NCI-H1694 treated with DMSO at 0.1 percent for 48 hours (cell line): ENCODE results near the gene RFT1.

Source experiments
- DNase-seq: peaks from one replicate; lab custom pipeline; 2025; lab: John Stamatoyannopoulos, UW

RFT1 gene

DNA sequence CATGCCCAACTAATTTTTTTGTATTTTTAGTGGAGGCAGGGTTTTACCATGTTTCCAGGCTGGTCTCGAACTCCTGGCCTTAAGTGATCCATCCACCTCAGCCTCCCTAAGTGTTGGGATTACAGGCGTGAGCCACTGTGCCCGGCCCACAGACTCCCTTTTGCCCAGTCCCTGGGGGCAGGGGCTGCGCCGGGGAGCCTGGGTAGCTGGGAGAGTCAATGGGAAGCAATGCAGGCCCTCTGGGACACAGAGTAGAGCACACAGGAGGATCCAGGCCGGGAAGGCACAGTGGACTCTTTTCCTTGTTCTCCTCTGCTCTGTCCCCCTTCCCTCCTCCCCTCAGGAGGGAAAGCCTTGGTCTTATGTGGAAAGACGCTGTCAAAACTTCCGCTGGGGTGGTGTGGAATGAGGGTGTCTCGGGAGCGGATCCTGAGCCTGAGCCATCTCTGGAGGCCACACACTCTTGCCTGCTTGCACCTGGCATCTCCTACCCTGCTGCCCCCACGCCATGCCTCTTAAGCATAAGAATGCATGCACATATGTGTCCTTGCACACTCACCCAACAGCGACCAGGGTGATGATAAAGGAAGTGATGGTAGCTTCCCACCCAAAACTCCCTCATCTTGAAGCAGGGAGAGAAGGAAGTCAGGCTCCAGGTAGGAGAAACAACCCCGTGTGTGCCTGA is 18.9 kb upstream of the RFT1 start:
- no peak for DNase-seq

DNA sequence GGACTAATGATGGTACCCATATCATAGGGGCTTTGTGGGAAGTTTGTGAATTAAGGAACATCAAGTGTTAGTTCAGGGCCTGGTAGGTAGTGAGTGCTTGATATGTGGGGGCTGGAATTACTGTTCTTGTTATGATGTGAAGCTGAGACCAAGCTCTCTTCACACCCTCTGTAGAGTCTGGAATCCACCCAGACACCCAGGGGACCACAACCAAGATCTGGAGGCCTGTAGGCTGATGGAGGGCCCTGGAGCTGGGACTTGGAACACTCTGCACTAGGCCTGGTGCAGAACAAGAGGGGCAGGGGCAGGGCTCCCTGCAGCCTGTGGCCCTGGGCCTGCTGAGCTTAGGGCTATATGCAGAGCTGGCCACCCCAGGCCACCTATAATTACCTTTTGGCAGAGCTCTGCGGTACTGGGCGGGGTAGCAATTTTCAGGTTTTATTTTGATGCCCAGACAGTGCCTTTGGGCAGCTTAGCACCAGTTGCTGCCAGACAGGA is 17.7 kb upstream of the RFT1 start:
- no peak for DNase-seq

DNA sequence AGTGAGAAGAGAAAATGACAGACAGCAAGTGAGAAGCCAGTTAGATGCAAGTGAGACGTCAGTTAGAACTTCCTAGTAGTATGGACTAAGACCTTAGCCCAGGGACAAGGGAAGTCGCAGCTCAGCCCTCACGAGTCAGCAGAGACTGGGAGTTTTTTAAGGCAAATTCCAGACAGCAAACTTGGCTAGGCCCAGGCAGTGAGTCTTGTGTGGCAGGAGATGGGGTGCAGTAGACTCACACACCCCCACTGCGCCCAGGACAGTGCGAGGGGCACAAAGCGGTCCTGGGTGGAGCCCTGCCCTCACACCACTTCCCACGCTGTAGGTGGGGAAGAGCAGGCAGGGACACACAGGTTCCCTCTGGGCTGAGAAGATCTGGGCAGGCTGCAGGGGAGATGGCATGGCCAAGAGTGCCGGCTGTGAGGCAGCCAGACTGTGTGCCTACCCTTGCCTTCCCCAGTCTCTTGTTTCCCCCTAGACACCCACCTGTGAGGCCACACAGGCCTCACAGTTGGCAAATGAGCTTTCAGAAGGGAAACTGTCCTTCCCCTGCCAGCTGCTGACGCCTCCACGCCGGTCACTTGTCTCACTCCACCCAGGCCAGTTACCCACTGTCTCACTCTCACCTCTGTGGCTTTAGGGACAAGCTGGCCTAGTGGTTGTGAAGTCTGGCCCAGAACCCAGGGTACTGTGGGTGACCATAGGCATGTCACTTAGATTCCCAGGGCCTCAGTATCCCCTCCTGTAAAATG is 17.1 kb upstream of the RFT1 start:
- no peak for DNase-seq

DNA sequence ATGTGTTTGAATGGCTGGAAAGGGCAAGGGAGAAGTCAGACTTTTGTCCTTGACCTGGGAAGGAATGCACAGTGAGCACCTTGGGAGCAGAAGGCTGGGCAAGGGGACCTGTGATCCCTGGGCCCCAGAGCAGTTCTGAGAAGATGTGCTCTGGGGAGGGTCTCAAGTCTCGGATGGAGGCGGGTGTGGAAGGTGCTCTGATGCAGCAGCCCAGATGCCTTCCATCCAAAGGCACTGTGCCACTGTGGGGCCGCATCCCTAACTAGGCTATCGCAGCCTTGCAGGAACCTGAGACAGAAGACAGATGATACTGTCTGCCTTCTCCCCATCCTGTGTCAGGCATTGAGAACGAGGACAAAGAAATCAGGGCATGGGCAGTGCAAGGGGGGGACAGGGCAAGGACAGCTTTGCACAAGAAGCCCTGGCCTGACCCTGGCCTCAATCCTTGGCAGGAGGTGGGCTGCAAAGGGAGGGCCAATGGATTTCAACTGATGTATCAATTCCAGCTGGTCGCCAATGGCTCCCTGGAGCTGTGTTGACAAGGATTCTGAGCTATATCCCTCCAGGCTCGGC is 16.2 kb upstream of the RFT1 start:
- no peak for DNase-seq

DNA sequence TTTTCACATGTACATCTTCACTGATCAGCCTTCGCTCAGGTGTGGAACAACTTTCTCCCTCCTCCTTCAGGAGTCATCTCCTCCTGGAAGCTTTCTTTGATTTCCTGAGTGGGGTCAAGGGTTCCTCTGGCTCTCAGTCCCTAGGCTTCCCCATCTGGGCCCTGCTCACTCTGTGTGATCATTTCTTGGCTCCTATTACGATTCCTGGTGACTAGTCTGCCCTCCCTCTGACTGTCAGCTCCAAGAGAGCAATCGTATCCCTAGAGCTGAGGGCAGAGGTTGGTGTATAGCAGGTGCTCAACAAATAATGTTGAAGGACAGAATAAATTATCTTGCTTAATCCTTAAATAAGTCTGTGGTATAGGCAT is 15.5 kb upstream of the RFT1 start:
- DNase-seq: no peak

DNA sequence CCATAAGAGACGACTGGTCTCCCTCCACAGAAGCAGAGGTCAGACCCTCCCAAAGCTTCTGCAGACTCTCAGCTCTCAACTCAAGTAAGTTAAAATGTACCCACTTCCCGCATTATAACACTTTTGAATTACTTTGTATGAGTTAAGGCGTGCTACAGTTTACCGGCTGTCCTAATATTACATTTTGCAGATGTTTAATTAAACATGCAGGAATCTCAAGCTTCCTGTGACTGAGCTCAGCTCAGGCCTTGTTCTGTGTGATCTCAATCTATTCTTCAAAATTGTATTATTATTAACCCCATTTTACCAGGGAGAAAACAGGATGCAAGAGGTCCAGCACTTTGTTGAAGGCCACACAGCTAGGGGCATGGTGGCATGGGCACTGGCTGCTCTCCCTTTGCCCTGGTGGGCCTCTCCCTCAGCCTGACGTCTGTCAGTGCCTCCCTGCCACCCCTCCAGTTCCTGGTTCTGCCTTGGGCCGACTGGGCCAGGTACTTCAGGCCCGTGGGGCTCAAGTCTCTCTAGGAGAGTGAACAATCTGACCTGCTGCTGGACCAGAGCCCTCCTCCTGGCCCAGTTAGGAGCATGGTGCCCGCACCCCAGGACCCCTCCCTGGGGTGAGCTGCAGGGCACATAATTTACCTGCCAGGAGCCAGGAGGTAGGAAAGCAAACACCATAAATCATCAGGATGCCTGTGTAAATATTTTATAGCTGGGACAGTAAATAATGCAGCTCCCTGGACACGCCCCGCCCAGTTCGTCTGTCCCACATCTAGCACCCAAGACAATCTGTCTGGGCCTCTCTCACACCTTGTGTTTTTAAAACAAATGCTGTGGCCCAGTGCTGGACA is 14.9 kb upstream of the RFT1 start:
- no peak for DNase-seq

DNA sequence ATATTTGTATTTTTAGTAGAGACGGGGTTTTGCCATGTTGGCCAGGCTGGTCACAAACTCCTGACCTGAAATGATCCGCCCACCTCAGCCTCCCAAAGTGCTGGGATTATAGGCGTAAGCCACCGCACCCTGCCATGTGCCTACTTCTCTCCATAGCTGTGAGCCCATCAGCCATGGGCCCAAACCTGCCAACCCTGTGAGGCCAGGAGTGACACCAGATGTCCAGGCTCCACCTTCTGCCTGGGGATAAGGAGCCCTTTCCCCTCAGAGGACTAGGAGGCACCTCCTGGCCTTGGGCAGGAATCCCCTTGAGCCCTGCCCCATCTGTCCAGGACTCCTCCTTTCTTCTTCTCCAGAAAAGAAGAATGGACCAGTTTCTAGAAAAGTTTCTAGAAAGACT is 14.2 kb upstream of the RFT1 start:
- no peak for DNase-seq

DNA sequence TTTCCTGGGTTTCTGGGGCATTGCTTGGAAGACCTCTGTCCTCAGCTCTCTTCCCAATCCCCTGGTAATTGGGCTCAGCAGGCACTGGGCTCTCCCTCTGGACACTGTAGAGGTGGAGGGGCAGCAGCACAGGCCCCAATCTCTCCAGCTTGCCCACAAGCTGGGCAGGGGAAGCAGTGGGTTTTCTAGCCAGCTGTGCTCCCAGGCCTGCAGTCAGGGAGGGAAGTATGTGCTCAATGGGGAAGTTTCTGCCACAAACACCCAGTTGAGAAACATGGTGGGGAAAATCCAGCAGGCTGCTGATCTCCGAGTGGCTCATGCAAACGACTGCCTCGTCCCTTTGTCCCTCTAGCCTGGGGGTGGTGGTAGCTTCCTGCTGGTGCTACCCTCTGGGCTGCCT is 12.8 kb upstream of the RFT1 start:
- DNase-seq: no peak

DNA sequence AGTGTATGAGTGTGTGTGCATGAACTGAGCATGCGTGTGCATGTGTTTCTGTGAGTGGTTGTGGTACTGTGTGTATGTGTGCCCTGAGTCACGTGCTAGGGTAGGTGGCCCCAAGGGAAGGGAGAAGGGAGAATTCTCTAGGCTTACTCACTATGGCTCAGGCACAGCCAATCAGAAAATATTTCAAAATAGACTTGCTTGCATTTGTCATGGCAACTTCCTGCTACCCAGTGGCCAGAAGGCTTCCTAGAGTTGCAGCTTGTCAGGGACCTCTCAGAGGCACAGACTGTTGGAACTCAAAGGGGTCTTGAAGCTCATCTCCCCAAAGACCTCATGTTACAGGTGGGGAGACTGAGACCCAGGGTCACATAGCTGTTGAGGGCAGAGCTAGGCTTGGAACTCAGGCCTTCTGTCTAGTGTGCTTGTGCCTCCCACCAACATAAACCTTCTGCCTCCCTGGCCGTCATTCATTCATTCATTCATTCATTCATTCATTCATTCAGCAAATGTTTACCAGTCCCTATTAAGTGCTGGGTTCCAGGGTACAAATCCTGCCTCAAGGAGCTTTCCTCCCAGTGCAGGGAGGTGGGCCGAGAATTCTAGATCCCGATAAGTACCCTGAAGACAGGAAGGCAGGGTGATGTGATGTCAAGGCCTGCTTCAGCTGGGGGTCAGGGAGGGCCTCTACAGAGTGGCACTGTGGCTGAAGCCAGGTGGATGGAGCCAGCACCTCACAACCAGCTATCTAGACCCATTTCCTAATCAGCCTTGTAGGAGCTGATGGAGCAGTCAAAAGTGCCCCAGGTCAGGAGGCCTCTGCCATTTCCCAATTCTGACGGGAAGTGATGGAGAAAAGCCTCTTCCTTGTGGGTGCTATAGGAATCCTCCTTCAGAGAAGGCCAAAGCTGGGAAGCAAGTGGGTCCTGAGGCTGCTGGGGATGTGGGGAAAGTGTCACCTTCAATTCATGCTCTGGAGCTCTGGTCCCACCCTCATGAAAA is 10.9 kb upstream of the RFT1 start:
- no peak for DNase-seq

DNA sequence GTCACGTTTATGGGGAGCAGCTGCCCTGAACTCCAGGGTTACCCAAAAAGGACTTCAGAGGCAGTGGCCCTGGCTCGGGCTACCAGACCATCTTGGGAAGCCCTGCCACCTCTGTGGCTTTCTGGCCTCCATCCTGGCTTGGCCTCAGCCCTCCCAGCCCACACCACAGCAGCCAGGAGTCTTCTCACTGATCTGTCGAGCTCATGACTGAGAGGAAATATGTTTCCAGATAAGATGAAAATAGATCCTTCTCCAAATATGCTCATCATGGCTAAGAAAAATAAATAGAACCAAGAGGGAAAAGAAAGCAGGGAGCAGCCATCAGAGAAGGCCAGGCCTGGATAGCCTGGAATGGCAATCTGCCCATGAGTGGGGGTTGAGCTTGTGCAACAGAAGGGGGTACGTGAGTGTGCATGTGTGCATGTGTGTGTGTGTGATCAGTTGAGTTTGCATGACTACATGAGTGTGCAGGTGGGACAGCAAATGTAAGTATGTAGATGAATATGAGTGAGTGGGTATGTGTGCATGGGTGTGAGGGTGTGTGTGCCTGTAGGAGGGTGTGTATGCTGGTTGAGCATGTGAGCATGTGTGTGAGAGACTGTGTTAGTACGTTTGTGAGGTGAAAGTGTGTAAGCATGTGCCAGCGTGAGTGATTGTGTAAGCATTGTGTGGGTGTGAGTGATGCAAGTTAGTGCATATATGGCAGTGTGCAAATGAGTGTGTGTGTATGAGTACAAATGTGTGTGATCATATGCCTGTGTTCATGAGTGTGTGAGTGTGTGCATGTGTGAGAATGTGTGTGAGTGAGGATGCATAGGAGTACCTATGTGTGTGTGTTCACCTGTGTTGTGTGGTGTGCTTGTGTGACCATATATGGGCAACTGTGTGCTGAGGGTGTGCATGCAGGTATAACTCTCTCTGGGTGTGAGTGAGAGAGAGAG is 9.9 kb upstream of the RFT1 start:
- DNase-seq: no peak

DNA sequence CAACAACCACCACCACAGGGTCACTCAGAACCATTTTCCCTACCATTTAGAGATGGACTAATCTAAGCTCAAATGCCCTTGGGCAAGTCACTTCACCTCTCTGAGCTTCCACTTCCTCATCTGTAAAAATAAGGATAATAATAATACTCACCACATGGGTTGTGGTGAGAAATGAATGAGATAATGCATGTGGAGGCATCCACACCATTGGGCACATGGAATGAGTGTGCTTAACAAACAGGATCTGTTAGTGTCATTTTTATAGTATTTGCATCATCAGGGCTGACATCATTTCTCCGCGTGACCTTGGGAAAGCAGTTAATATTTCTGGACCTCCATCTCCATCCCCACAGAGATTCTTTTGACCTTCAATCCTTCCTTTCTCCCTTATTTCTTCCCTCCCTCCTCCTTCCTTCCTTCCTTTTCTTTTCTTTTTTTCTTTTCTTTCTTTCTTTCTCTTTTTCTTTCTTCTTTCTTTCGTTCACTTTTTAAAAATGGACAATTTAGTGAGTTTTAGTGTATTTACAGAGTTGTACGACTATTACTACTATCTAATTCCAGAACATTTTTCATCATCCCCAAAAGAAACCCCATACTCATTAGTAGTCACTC is 7.7 kb upstream of the RFT1 start:
- DNase-seq: no peak

DNA sequence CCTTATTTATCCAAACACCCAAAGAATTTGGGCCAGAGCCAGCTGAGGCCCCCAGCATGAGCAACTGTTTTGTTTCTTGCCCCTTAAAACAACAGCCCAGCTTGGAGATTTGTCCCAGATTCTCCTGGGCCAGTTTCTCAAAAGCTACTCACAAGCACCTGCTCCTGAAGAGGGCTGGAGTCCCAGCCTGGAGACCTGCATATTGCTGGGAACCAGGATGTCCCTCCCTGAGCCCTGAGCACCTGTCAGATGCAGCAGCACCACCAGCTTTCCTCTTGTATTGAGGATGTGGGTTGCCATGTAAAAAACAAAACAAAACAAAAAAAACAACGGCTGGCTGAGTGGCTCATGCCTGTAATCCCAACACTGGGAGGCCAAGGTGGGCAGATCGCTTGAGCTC is 7.0 kb upstream of the RFT1 start:
- DNase-seq: no peak

DNA sequence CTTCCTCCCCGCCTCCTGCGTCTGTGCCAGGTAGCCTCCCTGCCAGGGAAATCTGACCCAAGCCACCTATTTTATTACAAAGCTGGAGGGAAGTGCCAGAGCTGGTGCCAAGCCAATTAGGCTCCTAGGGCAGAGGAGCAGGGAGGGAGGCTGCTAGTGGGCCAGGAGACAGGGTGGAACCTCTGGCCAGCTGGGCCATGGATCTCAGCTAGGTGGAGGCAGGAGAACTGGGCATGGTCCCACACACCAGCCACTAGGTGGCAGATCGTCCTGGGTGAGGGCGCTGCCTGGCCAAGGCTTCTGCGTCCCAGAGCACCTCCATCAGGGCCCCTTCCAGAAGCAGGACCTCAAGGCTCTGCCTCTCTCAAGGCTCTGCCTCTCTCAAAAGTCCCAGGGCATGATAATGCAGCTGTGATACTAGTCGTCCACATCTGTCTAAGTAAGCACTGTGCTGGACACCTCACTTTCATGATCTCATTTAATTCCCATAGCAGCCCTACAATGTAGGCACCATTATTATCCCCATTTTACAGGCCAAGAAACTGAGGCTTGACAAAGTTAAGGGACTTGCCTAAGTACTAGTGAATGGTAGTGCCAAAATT is 4.5 kb upstream of the RFT1 start:
- no peak for DNase-seq

DNA sequence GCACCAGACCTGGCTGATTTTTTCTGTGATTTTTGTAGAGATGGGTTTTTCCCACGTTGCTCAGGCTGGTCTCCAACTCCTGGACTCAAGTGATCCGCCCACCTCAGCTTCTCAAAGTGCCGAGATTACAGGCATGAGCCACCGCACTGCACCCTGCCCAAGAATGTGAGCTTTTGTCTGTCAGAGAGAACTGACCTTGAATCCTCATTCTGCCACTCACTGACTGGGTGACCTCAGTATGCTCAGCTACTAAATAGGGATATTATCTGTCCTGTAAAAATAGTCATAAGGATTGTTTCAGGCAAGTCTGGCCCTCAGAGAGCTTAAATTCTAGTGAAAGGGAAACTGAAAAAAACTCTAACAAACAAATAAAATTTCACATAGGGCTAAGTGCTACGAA is 2.1 kb upstream of the RFT1 start:
- DNase-seq: no peak

DNA sequence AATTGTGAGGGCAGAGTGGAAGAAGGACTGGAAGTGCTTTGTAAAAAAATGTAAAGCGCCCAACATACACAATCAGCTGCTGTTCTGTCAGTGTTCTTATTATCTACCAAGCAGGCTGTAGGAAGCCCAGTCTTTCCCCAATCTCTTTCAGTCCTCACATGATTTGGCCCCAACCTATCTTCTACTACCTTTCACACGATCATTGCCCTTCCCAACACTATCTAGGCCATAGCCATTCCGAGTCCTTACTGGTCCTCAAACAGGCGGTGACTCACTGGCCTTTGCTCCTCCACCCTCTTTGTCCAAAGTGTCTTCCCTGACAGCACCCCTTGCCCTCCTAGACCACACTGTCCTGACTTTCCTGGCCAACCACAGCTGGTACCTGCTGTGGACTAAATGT is 861 bp upstream of the RFT1 start:
- DNase-seq: no peak

DNA sequence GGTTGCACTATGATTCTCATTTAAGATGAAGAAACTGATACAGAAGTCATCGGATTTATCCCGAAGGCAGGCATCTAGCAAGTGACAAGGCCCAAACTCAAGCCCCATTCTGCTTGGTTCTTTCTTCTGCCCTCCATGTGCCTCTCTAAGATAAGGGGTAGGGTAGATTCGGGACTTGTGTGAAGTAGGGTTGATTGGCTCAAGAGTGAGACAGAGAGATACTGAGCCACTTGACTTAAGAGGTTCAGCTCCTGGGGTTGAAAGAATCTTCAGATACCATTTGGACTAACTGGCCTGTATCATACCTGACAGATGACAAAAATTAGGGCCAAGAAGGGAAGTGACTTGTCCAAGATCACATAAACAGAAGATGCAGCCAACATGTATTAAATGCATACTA is 891 bp downstream of the RFT1 start:
- no peak for DNase-seq

DNA sequence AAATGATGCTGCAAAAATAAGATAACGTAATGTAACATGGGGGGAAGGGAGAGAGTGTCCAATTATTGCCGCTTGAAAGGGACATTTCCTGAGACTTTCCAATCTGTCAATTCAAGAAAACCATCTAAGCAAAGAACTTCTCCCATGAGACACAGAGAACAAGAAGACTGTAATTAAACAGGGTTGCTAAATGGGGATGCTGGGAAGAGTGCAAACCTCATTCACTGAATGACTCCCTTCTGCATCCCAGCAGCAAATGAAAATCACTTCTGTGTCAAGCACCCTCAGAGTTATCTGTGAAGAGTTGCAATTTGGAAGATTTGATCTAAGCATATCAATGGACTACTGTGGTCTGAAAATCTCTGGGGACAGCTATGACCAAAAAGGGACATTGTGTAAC is 3.6 kb downstream of the RFT1 start:
- no peak for DNase-seq

DNA sequence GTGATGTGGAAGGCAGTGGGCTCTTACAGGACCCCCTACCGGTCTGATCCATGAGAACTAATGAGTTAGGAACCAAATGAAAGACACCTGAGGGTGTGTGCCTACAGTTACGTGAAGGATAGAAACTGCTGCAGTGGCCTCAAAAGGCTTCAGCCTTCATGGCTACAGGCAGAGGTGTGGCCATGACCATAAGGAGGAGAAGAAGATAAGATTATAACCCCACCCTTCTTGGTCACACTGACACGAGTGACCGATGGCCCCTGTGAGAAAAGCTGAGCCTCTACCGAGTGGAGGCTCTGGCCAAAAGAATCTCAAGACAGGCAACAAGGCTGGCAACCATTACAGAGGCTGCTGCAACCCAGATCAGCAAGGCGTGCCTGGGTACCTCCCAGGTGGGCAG is 6.3 kb downstream of the RFT1 start:
- DNase-seq: no peak

DNA sequence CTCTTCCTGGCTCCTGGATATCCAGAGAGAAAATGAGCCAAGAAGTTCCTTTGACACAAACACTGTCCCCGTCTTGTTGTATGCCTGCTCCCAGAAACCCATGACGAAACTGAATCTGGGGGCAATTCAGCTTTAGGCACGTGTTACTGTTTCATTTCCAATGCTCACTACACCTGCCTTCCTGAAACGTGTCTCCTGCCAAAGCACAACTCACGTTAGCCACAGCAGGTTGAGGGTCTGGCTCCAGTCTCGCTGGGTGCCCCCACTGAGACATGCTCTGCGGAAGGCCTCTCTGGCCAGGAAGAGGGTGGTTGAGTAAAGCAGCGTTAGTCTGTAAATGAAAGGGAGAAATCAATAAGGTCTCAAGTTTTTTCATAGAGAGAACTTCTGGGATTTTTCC is 6.7 kb downstream of the RFT1 start:
- DNase-seq: no peak
